HT-29 (cell line): Measurements from ENCODE around the gene BABAM1. TPM values are rescaled to one million over a fixed set of nuclear protein-coding genes. Genes with fewer than 3 reads are reported as not detected.

Source experiments
- DNase-seq: peaks from one replicate; pipeline ENCODE4 v3.0.0-alpha.2; 2015; ENCODE audit warnings: low spot score
- total RNA-seq: library from RNA; depleted of rRNA; stranded (reverse); fragments of >200 nt; shearing (Covaris generic); gene quantifications from 2 replicates; pipeline ENCODE4 v1.2.3, GENCODE V29; 2014

BABAM1 gene
- total RNA-seq, 1 experiment from 2014 or later: 98.6 TPM

GRCh38 chr19:17302391-17303166 lies 35.3 kb downstream of the BABAM1 start:
- no peak for DNase-seq

DNA sequence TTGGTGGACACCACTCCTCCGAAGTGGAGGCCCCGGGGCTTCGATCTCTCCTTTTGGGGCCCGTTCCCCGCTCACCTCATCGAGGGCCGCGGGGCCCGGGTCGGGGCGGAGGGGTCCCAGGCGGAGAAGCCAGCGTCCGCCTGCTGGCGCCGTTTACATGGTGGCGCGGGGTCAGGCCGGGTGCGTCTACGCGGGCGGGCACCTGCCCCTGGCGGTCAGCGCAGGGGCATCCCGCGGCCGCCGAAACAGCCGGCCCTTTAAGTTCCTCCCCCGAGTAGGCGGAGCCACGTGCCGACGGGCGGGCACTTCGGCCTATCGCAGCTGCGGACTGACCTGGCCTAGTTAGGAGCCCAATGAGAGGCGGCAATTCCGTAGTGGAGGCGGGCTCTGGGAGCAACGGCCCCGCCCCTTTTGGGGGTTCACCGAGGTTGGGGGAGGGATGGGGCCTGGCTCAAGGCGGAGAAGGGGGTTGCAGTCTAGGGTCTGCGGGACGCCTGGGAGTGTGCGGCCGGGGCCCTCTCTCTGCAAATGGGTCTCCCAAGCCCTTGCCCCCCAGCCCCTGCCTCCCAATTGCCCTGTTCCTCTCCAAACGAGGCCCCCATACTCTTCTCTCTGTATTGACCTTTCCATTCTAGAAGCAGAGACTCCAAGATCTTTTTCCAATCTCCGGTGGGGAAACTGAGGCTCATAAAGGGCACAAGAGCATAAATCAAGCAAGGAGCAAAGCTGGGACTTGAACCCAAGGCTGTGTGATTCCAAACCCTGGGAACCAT lies 36.1 kb downstream of the BABAM1 start, which contains the start of gene ABHD8:
Gene ABHD8 (minus strand): TSS at position 259 of the 773 bp plus-strand sequence. CDS start 1,809 bp downstream, outside the sequence.
- peak; percentile 70 for DNase-seq

DNA sequence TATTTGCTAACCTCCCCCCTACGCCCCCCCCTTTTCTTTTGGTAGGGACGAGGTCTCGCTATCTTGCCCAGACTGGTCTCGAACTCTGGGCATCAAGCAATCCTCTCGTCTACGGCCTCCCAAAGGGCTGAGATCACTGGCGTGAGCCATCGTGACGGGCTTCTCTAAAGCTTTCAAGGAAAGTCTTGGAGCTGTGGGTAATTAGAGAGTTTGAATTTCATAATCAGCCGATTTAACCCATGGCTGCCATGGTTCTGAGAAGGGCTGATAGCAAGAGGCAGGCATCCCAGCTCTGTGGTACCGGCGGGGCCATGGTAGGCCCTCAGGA lies 36.7 kb downstream of the BABAM1 start:
- no peak for DNase-seq

GRCh38 chr19:17304386-17305215 lies 37.4 kb downstream of the BABAM1 start:
- DNase-seq: no peak

DNA sequence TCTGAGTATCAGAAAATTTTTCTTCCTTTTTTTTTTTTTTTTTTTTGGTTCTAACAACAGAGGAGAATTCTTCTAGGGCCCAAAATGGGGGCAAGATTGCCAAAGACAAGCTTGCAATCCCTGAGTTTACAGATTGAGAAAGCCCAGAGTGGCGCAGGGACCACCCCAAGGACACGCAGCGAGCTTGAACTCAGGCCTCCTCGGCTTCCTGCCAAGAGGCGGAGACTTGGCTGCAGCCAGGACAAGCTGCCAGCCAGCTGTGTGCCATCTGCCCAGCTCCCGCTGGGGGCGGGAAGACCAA lies 37.9 kb downstream of the BABAM1 start:
- DNase-seq: no peak

DNA sequence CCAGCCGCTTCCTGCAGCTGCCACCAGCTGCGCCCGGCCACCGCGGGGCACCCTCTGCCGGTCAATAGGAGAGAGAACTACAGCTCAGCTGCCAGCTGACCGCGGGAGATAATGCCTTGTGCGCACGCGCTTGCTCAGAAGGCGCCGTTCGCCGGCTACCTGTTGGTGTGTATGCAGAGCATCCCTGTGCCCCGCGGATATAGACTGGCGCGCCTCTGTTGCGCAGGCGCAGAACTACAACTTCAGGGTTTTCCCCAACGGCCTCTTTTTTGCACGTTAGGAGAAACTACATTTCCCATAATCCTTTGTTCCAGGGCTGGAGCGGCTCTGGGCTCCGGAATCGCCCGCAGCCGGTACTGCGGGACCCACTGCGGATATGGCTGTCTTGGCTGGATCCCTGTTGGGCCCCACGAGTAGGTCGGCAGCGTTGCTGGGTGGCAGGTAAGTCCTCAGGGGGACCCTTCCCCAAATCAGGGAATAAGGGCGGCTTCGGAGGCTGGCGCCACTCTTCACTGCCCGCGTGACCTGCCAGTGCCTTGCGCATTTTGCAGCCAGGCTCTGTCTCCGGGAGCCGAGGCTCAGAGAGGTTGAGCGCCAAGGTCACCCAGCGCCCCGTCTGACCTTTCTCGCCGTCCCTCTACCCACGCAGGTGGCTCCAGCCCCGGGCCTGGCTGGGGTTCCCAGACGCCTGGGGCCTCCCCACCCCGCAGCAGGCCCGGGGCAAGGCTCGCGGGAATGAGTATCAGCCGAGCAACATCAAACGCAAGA lies 38.5 kb downstream of the BABAM1 start, which contains the start of gene MRPL34:
Gene MRPL34 (plus strand): TSS at position 356 of the 768 bp plus-strand sequence. CDS start 21 bp downstream, at position 377.
- DNase-seq: peak; percentile 97

DNA sequence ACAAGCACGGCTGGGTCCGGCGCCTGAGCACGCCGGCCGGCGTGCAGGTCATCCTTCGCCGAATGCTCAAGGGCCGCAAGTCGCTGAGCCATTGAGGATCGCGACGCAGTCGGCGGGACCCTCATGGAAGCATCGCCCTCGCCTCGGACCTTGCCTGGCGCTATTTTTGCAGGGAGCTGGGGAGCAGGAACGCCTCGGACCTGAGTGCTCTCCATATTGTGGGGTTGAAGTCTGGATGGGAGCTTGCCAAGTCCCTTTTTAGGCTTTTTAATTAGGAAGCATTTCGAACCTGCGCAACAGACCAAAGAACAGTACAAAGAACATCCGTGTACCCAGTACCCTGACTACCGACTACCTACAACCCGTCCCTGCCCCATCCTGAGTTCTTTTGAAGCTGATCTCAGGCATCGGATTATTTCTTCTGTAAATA lies 39.1 kb downstream of the BABAM1 start:
- DNase-seq: no peak

- no peak for DNase-seq
These were observed 40.7 kb downstream of the BABAM1 start for GRCh38 chr19:17307876-17308377.

GRCh38 chr19:17309198-17309964 lies 42.1 kb downstream of the BABAM1 start, which contains the start of gene DDA1:
Gene DDA1 (plus strand): TSS chr19:17309563. CDS start chr19:17309655, 92 bp downstream.
- DNase-seq: peak; percentile 98

DNA sequence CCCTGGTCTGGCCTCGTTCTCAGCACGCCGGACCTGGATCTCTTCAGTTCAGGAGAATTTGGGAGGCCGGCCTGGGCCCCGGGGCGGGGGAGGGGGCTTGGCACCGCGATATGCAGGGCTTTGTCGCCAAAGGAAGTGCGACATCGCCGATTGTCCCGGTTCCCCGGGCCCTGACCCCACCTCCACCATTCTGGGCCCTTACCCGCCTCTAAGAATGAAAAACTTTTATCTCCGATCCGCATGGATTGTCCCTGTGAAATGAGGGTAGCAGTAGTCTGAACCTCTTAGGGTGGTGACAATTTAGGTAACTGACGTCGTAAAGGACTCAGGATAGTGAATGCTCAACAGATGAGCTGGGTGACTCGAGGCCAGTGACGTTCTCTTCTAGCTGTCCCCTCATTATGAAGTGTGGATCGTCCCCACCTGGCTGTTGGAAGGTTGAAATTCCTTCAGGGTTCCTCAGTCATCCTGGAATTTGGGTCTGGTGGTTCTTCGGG lies 42.8 kb downstream of the BABAM1 start:
- no peak for DNase-seq

GRCh38 chr19:17311455-17312188 lies 44.4 kb downstream of the BABAM1 start:
- no peak for DNase-seq

DNA sequence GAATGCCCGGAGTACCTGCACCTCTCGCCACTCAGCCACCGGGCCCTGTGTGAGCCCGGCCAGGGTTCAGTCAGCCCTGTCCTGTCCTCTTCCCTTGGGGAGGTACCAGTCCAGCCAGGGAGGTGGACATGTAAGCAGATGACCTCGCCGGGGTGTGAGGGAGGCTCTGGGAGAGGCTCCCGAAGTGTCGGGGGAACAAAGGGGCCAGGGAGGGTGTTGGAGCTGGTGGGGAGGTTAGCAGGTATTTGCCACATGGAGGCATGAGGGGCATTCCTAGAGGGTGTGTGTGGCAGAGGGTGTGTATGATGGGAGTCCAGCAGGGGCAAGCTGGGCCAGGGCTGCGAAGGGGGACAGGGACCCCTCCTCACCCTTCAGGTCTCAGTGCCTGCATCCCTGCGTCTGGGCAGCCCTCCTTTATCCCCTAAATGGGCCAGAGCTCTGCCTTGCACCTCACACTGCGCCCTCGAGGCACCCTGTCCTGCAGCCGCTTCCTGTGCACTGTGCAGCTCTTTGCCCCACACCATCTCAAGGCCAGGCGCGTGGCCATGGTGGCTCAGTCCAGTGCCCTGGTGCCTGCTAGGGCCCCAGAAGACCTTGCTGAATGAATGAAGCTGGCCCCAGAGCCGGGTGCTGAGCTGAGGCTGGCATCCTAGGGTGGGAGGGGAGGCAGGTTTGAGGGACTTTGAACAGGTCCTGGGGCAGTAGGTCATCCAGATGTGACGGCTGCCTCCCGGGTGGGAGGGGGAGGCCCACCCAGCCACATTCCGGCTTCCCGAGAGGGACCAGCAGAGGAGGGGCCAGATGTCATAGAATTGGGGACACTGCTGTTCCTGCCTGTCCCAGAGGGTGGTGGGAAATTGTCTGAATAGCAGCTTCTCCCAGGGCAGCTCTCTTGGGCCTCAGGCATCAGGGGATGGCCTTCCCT lies 45.2 kb downstream of the BABAM1 start:
- no peak for DNase-seq

DNA sequence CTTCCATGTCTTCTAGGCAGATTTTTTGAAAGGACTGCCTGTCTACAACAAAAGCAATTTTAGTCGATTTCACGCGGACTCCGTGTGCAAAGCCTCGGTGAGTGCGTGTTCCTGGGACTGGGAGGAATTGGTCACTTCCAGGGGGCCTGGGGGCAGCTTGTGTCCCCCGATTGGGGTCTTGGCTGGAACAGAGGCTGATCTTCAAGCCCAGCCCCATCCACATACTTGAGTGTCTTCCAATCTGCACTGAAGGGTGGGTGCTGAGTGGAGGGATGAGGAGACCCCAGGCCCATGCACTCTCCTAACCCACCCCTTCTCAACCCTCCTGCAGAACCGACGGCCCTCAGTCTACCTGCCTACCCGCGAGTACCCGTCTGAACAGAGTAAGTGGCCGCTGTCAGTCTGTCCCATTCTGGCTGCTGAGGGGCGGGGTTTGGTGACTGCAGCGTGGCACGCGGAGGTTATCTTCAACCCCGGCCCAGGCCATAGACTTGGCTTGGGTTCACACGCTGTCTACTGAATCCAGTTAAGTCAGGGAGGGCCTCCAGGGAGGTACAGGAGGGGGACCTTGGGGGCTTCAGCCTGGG lies 46.9 kb downstream of the BABAM1 start:
- DNase-seq: no peak

GRCh38 chr19:17318966-17319365 lies 51.7 kb downstream of the BABAM1 start:
- no peak for DNase-seq

GRCh38 chr19:17319473-17320238 lies 52.4 kb downstream of the BABAM1 start:
- no peak for DNase-seq

- no peak for DNase-seq
These were observed 53.2 kb downstream of the BABAM1 start for GRCh38 chr19:17320435-17320834.
